IMR-90 (cell line): Measurements from ENCODE around the gene UBAC1. TPM values are rescaled to one million over a fixed set of nuclear protein-coding genes. Genes with fewer than 3 reads are reported as not detected.

ENCODE experiments used
- ATAC-seq: fragments of 200-7000 bp; cut with Tn5 transposase; 2 replicates; pipeline ENCODE4 v1.9.1; 2020; ENCODE audit warnings: low read depth, mild to moderate bottlenecking, moderate library complexity
- BruUV-seq: library from RNA; stranded (reverse); fragments of 400-500 nt; replicated peaks from 2 replicates; lab custom pipeline; 2021; lab: Mats Ljungman, UMichigan
- CTCF ChIA-PET: fragments of 300-600 bp; formaldehyde crosslinking; extraction: SDS; loops from one replicate; lab custom pipeline; 2021; ENCODE audit warnings: antibody characterized with exemption; lab: Yijun Ruan, JAX
- POLR2A ChIA-PET: fragments of 300-600 bp; sonication (Branson Sonifier 250); formaldehyde crosslinking; loops from one replicate; lab custom pipeline; 2022; ENCODE audit warnings: antibody characterized with exemption; ENCODE audit not compliant: unreplicated experiment; lab: Charles Lee
- DNase-seq: peaks from one replicate; pipeline ENCODE4 v3.0.0; 2013
- H2AFZ ChIP-seq: replicated peaks from 2 replicates; pipeline ENCODE3; 2013; ENCODE audit warnings: low read length, mild to moderate bottlenecking; ENCODE audit not compliant: poor library complexity
- H2AK5ac ChIP-seq: 2 replicates; pipeline ENCODE4 v1.6.1; 2013; ENCODE audit warnings: low read depth, low read length, inconsistent platforms
- H2AK9ac ChIP-seq: replicated peaks from 2 replicates; pipeline ENCODE3; 2013; ENCODE audit warnings: mild to moderate bottlenecking, low read depth, low read length, moderate library complexity; ENCODE audit not compliant: poor library complexity
- H2BK120ac ChIP-seq: 2 replicates; pipeline ENCODE4 v1.6.1; 2013; ENCODE audit warnings: low read depth, low read length, inconsistent platforms
- H2BK15ac ChIP-seq: 3 replicates; pipeline ENCODE4 v1.6.1; 2013; ENCODE audit warnings: low read depth, low read length, inconsistent platforms
- H2BK20ac ChIP-seq: 2 replicates; pipeline ENCODE4 v1.6.1; 2013; ENCODE audit warnings: low read depth, mild to moderate bottlenecking, inconsistent platforms, low read length, moderate library complexity
- H2BK5ac ChIP-seq: 2 replicates; pipeline ENCODE4 v1.6.1; 2013; ENCODE audit warnings: mild to moderate bottlenecking, low read depth, low read length, inconsistent platforms; ENCODE audit not compliant: poor library complexity, severe bottlenecking
- H3K14ac ChIP-seq: replicated peaks from 2 replicates; pipeline ENCODE4 v1.6.1; 2013; ENCODE audit warnings: low read depth, low read length, inconsistent platforms
- H3K18ac ChIP-seq: 2 replicates; pipeline ENCODE4 v1.6.1; 2013; ENCODE audit warnings: low read depth, low read length, control low read depth
- H3K23ac ChIP-seq: 2 replicates; pipeline ENCODE4 v1.6.1; 2013; ENCODE audit warnings: low read depth, low read length, inconsistent platforms
- H3K27ac ChIP-seq: 2 replicates; pipeline ENCODE4 v1.5.1; 2013; ENCODE audit warnings: mild to moderate bottlenecking, control low read depth, low read length; ENCODE audit not compliant: insufficient read depth
- H3K27me3 ChIP-seq: 2 replicates; pipeline ENCODE4 v1.6.1; 2013; ENCODE audit warnings: low read length; ENCODE audit not compliant: control insufficient read depth, insufficient read depth
- H3K36me3 ChIP-seq: 2 replicates; pipeline ENCODE4 v1.6.1; 2013; ENCODE audit warnings: low read length, mixed read lengths; ENCODE audit not compliant: control insufficient read depth, insufficient read depth
- H3K4ac ChIP-seq: 2 replicates; pipeline ENCODE4 v1.6.1; 2013; ENCODE audit warnings: low read depth, low read length, inconsistent platforms
- H3K4me1 ChIP-seq: 2 replicates; pipeline ENCODE4 v1.6.1; 2013; ENCODE audit warnings: low read length, mixed read lengths; ENCODE audit not compliant: control insufficient read depth, insufficient read depth
- H3K4me2 ChIP-seq: 2 replicates; pipeline ENCODE4 v1.6.1; 2013; ENCODE audit warnings: low read depth, mild to moderate bottlenecking, control low read depth, low read length, moderate library complexity
- H3K4me3 ChIP-seq: 2 replicates; pipeline ENCODE4 v1.5.1; 2013; ENCODE audit warnings: low read depth, mild to moderate bottlenecking, control low read depth, low read length, moderate library complexity; ENCODE audit not compliant: insufficient read depth
- H3K56ac ChIP-seq: 2 replicates; pipeline ENCODE4 v1.6.1; 2013; ENCODE audit warnings: low read length, inconsistent platforms; ENCODE audit not compliant: insufficient read depth; ENCODE audit errors: extremely low read depth
- H3K79me1 ChIP-seq, 2 experiments: 2 replicates each; pipeline ENCODE4 v1.6.1; 2013; ENCODE audit warnings: low read length in 2 of 2, inconsistent platforms in 1 of 2, low read depth in 1 of 2
- H3K9ac ChIP-seq: 2 replicates; pipeline ENCODE4 v1.6.1; 2013; ENCODE audit warnings: low read depth, low read length, control low read depth
- H3K9me1 ChIP-seq: 2 replicates; pipeline ENCODE4 v1.6.1; 2013; ENCODE audit warnings: low read length, inconsistent platforms; ENCODE audit not compliant: insufficient read depth
- H3K9me3 ChIP-seq: 2 replicates; pipeline ENCODE4 v1.6.1; 2013; ENCODE audit warnings: low read length; ENCODE audit not compliant: control insufficient read depth, insufficient read depth
- H4K20me1 ChIP-seq: 2 replicates; pipeline ENCODE4 v1.6.1; 2013; ENCODE audit warnings: low read length, inconsistent platforms; ENCODE audit not compliant: insufficient read depth
- H4K5ac ChIP-seq: 2 replicates; pipeline ENCODE4 v1.6.1; 2013; ENCODE audit warnings: mild to moderate bottlenecking, low read depth, low read length, control low read depth
- H4K8ac ChIP-seq, 2 experiments: 2 replicates each; pipeline ENCODE4 v1.6.1; 2013; ENCODE audit warnings: low read depth in 2 of 2, low read length in 2 of 2, control low read depth in 1 of 2, inconsistent platforms in 1 of 2
- H4K91ac ChIP-seq: 2 replicates; pipeline ENCODE4 v1.6.1; 2013; ENCODE audit warnings: low read depth, low read length, inconsistent platforms; ENCODE audit not compliant: insufficient read depth
- CEBPB ChIP-seq: IDR thresholded peaks from 2 replicates; pipeline ENCODE4 v1.6.1; 2012; ENCODE audit warnings: low read depth, low read length, improper control_type of control experiment
- CHD1 ChIP-seq: IDR thresholded peaks from 2 replicates; pipeline ENCODE4 v1.6.1; 2012; ENCODE audit warnings: low read depth, low read length, improper control_type of control experiment
- ELK1 ChIP-seq: fragments of 150-350 bp; IDR thresholded peaks from 2 replicates; pipeline ENCODE4 v1.6.1; 2016; ENCODE audit warnings: low read depth, mild to moderate bottlenecking, low read length, moderate library complexity, borderline replicate concordance
- FOS ChIP-seq: fragments of 150-350 bp; IDR thresholded peaks from 2 replicates; pipeline ENCODE4 v1.6.1; 2016; ENCODE audit warnings: low read depth, low read length
- MAFK ChIP-seq: IDR thresholded peaks from 2 replicates; pipeline ENCODE4 v1.6.1; 2012; ENCODE audit warnings: low read depth, low read length, improper control_type of control experiment
- MAZ ChIP-seq: IDR thresholded peaks from 2 replicates; pipeline ENCODE4 v1.6.1; 2012; ENCODE audit warnings: low read depth, mild to moderate bottlenecking, low read length, improper control_type of control experiment, moderate library complexity, borderline replicate concordance
- MXI1 ChIP-seq: IDR thresholded peaks from 2 replicates; pipeline ENCODE4 v1.6.1; 2012; ENCODE audit warnings: low read depth, mild to moderate bottlenecking, low read length, moderate library complexity, borderline replicate concordance
- NFE2L2 ChIP-seq: fragments of 150-350 bp; IDR thresholded peaks from 2 replicates; pipeline ENCODE4 v1.6.1; 2016; ENCODE audit warnings: low read depth, mild to moderate bottlenecking, low read length
- POLR2A ChIP-seq: IDR thresholded peaks from 2 replicates; pipeline ENCODE4 v1.6.1; 2012; ENCODE audit warnings: mild to moderate bottlenecking, low read depth, low read length
- RAD21 ChIP-seq: IDR thresholded peaks from 2 replicates; pipeline ENCODE4 v1.6.1; 2012; ENCODE audit warnings: low read length, improper control_type of control experiment
- RCOR1 ChIP-seq: IDR thresholded peaks from 2 replicates; pipeline ENCODE4 v1.6.1; 2012; ENCODE audit warnings: mild to moderate bottlenecking, low read length, improper control_type of control experiment; ENCODE audit not compliant: insufficient replicate concordance
- RFX5 ChIP-seq: IDR thresholded peaks from 2 replicates; pipeline ENCODE4 v1.8.0; 2012; ENCODE audit warnings: low read depth, mild to moderate bottlenecking, low read length, moderate library complexity
- SMC3 ChIP-seq: fragments of 150-350 bp; IDR thresholded peaks from 2 replicates; pipeline ENCODE4 v1.6.1; 2016; ENCODE audit warnings: low read depth, mild to moderate bottlenecking, antibody characterized with exemption, low read length, moderate library complexity
- USF2 ChIP-seq: fragments of 150-350 bp; IDR thresholded peaks from 2 replicates; pipeline ENCODE4 v1.6.1; 2017; ENCODE audit warnings: mild to moderate bottlenecking, antibody characterized with exemption, low read length, low read depth
- WGBS, 2 experiments: methylation state at CpG; one replicate each; pipeline versions ENCODE4 v1.1.5 to v1.1.7; 2013; ENCODE audit warnings: missing lambda C conversion rate in 2 of 2; ENCODE audit not compliant: insufficient read length in 1 of 2; ENCODE audit errors: extremely low coverage in 2 of 2; 5-methylcytosine and 5-hydroxymethylcytosine counted together
- dilution Hi-C: fragments of 300-500 bp; cut with HindIII; formaldehyde crosslinking; loops from one replicate; pipeline ENCODE4 v1.14.3; 2018; ENCODE audit warnings: low sequenced_read_pairs; ENCODE audit not compliant: unreplicated experiment
- in situ Hi-C: fragments of 300-500 bp; cut with MboI; formaldehyde crosslinking; loops from 3 replicates; pipeline ENCODE4 v1.14.3; 2019; ENCODE audit warnings: low sequenced_read_pairs, inconsistent platforms, mixed read lengths
- intact Hi-C: fragments of 100-400 bp; cut with micrococcal nuclease; formaldehyde crosslinking; loops from 2 replicates; pipeline ENCODE4 v1.10.0; 2022
- polyA plus RNA-seq, 3 experiments: library from polyadenylated mRNA; depleted of rRNA; stranded (reverse); fragments of >200 nt; gene quantifications; 2 replicates each; pipeline ENCODE4 v1.2.3, GENCODE V29; 2012; ENCODE audit warnings: low replicate concordance in 1 of 3
- total RNA-seq: library from RNA; depleted of rRNA; stranded (reverse); fragments of >200 nt; gene quantifications from 2 replicates; pipeline ENCODE4 v1.2.3, GENCODE V29; 2012

UBAC1 gene
- total and polyA plus RNA-seq, 2 of the 4 experiments (the other 2 are of a cell fraction), result 25.3 to 33.9 TPM

DNA sequence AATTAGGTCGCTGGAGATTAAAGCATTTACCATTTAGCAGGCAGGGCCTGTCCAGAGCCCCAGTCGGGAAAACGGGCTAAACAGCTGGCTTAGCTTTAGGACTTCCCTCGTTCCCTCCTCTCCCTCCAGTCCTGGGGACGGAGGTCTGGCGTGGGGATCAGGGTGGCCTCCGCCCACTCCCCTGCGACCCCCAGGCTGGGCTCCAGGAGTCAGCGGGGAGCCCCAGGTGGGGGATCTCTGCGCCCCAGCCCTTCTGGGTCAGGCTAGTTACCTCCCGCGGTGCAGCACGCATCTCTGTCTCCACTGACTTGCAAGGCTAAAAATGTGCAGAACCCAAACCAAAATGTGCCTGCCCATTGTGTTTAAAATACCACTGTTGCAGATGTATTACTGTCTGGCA lies 37.7 kb downstream of the UBAC1 start:
- no peak overlapping the region for H3K4me3 ChIP-seq
- DNase-seq, result no peak

More for the DNA sequence above, 37.7 kb downstream of the UBAC1 start:
- in situ Hi-C loops, result no loop called here
- Histone ChIP-seq H3K4me2 (no peak overlapping the region), H3K4me1 (no peaks in the 10 kb centered on the region), H3K79me1 (peaks cover 0 to 8% of the 10 kb centered on the region in 2 experiments; a peak in 1 of 4 replicates), H4K91ac (no peak overlapping the region), H3K27me3 (no peaks in the 10 kb centered on the region), H3K36me3 (peaks cover 6% of the 10 kb centered on the region; the same call in 1 of the 2 replicates), H2BK20ac (no peak overlapping the region), H3K27ac (no peak overlapping the region), H2BK120ac (no peak overlapping the region), H4K20me1 (peaks cover 8% of the 10 kb centered on the region), H3K9ac (no peak overlapping the region), H3K56ac (no peak overlapping the region), H3K9me3 (peaks cover 5% of the 10 kb centered on the region), H3K9me1 (peaks cover 8% of the 10 kb centered on the region; the same call in 1 of the 2 replicates), H3K4ac (no peak overlapping the region), H3K23ac (no peak overlapping the region), H2AK9ac (no peak overlapping the region), H3K18ac (no peak overlapping the region), H2BK15ac (no peak overlapping the region), H3K14ac (no peak overlapping the region), H4K5ac (no peak overlapping the region), H2AK5ac (no peak overlapping the region), H2BK5ac (no peak overlapping the region), H4K8ac (no peak overlapping the region), H2AFZ (no peak overlapping the region)
- 100% methylated on average over 2 of the region's 13 CpGs; no CpG with 5 or more reads in 1 of the 2 experiments for WGBS, 2 experiments
- intact Hi-C loops, result no loop called here
- TF ChIP-seq POLR2A (no peak), RFX5 (no peak), CHD1 (no peak), USF2 (no peak), ELK1 (no peak), MAFK (no peak), RAD21 (no peak), MXI1 (no peak), MAZ (no peak), RCOR1 (no peak), NFE2L2 (no peak), FOS (no peak), SMC3 (no peak), CEBPB (no peak)
- POLR2A ChIA-PET, result no interaction called here
- dilution Hi-C loops, result no loop called here
- no peak for ATAC-seq
- CTCF ChIA-PET, result interaction anchor here (0.7 kb wide), 1 partner anchor 205 kb away, joined by 5 read pairs; no protein-coding TSS in a partner anchor
- BruUV-seq, result no TSS peak
